ENCODE data around the gene MRPS5. TPM values are rescaled to one million over a fixed set of nuclear protein-coding genes. Genes with fewer than 3 reads are reported as not detected.

MRPS5 gene
- total and polyA plus RNA-seq, 7 experiments from 2014 or later = 26.3 to 72.9 (median 41.5) TPM

- H3K27ac ChIP-seq (ENCODE audit: low read depth, low read length) = peak overlapping the region; percentile 62
- H3K4me3 ChIP-seq (ENCODE audit: low read length) = no peak overlapping the region
- H3K4me1 Mint-ChIP-seq = peaks cover 29 to 94% (median 87%) of the 10 kb centered on the region in 7 donors
- H3K36me3 ChIP-seq (ENCODE audit: control insufficient read depth in 2 of 3, insufficient read depth in 3 of 3, low read length in 3 of 3) = peaks cover 0 to 39% (median 12%) of the 10 kb centered on the region in 3 experiments
- DNase-seq = peak in 1 of 9 donors; percentile 42
- H3K27me3 Mint-ChIP-seq = no peaks in the 10 kb centered on the region
- H3K9me3 Mint-ChIP-seq = no peaks in the 10 kb centered on the region
- ATAC-seq = no peak
- no peaks in the 10 kb centered on the region for H3K9me3 ChIP-seq (ENCODE audit: control insufficient read depth in 2 of 3, low read length in 3 of 3)
- H3K4me3 Mint-ChIP-seq = peak overlapping the region; percentile 2 to 78 (median 49)
- H3K36me3 Mint-ChIP-seq = peaks cover 4 to 60% (median 39%) of the 10 kb centered on the region in 5 donors
- POLR2A ChIA-PET = interaction anchor here (0.8 to 21.6 kb wide), 10 partner anchors 9 to 68 kb away, joined by 3 to 581 read pairs (median 6); partner anchors contain the start of genes MAL and MRPS5
- H3K27ac Mint-ChIP-seq = peak overlapping the region; percentile 76 to 98 (median 90)
- intact Hi-C loops (cut with micrococcal nuclease) = loop anchor here (1.0 to 2.0 kb wide), 4 partner anchors 9 to 31 kb away; no protein-coding TSS in a partner anchor
- H3K27me3 ChIP-seq (ENCODE audit: control insufficient read depth in 2 of 2, insufficient read depth in 2 of 2, low read length in 2 of 2) = no peaks in the 10 kb centered on the region
- H3K4me1 ChIP-seq (ENCODE audit: control insufficient read depth in 2 of 2, insufficient read depth in 2 of 2, low read length in 2 of 2) = peaks cover 0 to 70% of the 10 kb centered on the region in 2 donors
- CTCF ChIA-PET = interaction anchor here (0.7 to 8.9 kb wide), 15 partner anchors 9 to 68 kb away, joined by 3 to 163 read pairs (median 6); partner anchors contain the start of gene MAL
These were observed 68.1 kb downstream of the MRPS5 start for GRCh38 chr2:95053543-95053942.

GRCh38 chr2:95052804-95053479 is 68.7 kb downstream of the MRPS5 start:
- Mint-ChIP-seq H3K9me3 (no peaks in the 10 kb centered on the region), H3K4me3 (peak overlapping the region in 8 of 10 donors; percentile 3 to 78 (median 44)), H3K27ac (peak overlapping the region; percentile 76 to 98 (median 90)), H3K27me3 (no peaks in the 10 kb centered on the region), H3K4me1 (peaks cover 29 to 96% (median 85%) of the 10 kb centered on the region in 7 donors), H3K36me3 (peaks cover 4 to 60% (median 39%) of the 10 kb centered on the region in 5 donors)
- H3K27ac ChIP-seq (ENCODE audit: low read depth, low read length) = peak overlapping the region; percentile 62
- no peaks in the 10 kb centered on the region for H3K27me3 ChIP-seq (ENCODE audit: control insufficient read depth in 2 of 2, insufficient read depth in 2 of 2, low read length in 2 of 2)
- no peak for DNase-seq
- CTCF ChIA-PET = interaction anchor here (0.8 to 8.9 kb wide), 12 partner anchors 8 to 62 kb away, joined by 3 to 163 read pairs (median 6); partner anchors contain the start of gene MAL
- H3K36me3 ChIP-seq (ENCODE audit: control insufficient read depth in 2 of 3, insufficient read depth in 3 of 3, low read length in 3 of 3) = peaks cover 0 to 45% (median 12%) of the 10 kb centered on the region in 3 experiments
- no peaks in the 10 kb centered on the region for H3K9me3 ChIP-seq (ENCODE audit: control insufficient read depth in 2 of 3, low read length in 3 of 3)
- POLR2A ChIA-PET = interaction anchor here (0.8 to 21.6 kb wide), 9 partner anchors 10 to 69 kb away, joined by 3 to 581 read pairs (median 6); partner anchors contain the start of genes MAL and MRPS5
- intact Hi-C loops (cut with micrococcal nuclease) = loop anchor here (1.0 to 2.0 kb wide), 4 partner anchors 9 to 30 kb away; no protein-coding TSS in a partner anchor
- H3K4me3 ChIP-seq (ENCODE audit: low read length) = no peak overlapping the region
- ATAC-seq = no peak
- H3K4me1 ChIP-seq (ENCODE audit: control insufficient read depth in 2 of 2, insufficient read depth in 2 of 2, low read length in 2 of 2) = peaks cover 0 to 76% of the 10 kb centered on the region in 2 donors

GRCh38 chr2:95052307-95052706 is 69.3 kb downstream of the MRPS5 start:
- peaks cover 29 to 96% (median 85%) of the 10 kb centered on the region in 7 donors for H3K4me1 Mint-ChIP-seq
- Histone ChIP-seq H3K4me1 (ENCODE audit: control insufficient read depth in 2 of 2, insufficient read depth in 2 of 2, low read length in 2 of 2) (peaks cover 0 to 82% of the 10 kb centered on the region in 2 donors), H3K9me3 (ENCODE audit: control insufficient read depth in 2 of 3, low read length in 3 of 3) (no peaks in the 10 kb centered on the region), H3K27me3 (ENCODE audit: control insufficient read depth in 2 of 2, insufficient read depth in 2 of 2, low read length in 2 of 2) (no peaks in the 10 kb centered on the region), H3K4me3 (ENCODE audit: low read length) (no peak overlapping the region), H3K36me3 (ENCODE audit: control insufficient read depth in 2 of 3, insufficient read depth in 3 of 3, low read length in 3 of 3) (peaks cover 0 to 48% (median 12%) of the 10 kb centered on the region in 3 experiments), H3K27ac (ENCODE audit: low read depth, low read length) (peak overlapping the region; percentile 62)
- peaks cover 4 to 60% (median 39%) of the 10 kb centered on the region in 5 donors for H3K36me3 Mint-ChIP-seq
- H3K27me3 Mint-ChIP-seq = no peaks in the 10 kb centered on the region
- peak overlapping the region in 4 of 10 donors; percentile 14 to 76 (median 45) for H3K4me3 Mint-ChIP-seq
- ChIA-PET CTCF (interaction anchor here (1.0 to 8.9 kb wide), 7 partner anchors 9 to 63 kb away, joined by 3 to 163 read pairs (median 9); partner anchors contain the start of gene MAL), POLR2A (interaction anchor here (1.0 to 21.6 kb wide), 6 partner anchors 10 to 69 kb away, joined by 3 to 581 read pairs (median 62); partner anchors contain the start of genes MAL and MRPS5)
- H3K27ac Mint-ChIP-seq = peak overlapping the region; percentile 76 to 98 (median 90)
- intact Hi-C loops (cut with micrococcal nuclease) = loop anchor here in 1 of 2 donors (2.0 kb wide), 1 partner anchor 30 kb away; no protein-coding TSS in a partner anchor
- no peaks in the 10 kb centered on the region for H3K9me3 Mint-ChIP-seq
- DNase-seq (no peak), ATAC-seq (no peak)

- Mint-ChIP-seq H3K4me1 (peaks cover 30 to 96% (median 88%) of the 10 kb centered on the region in 7 donors), H3K9me3 (no peaks in the 10 kb centered on the region), H3K27ac (peak overlapping the region; percentile 76 to 98 (median 90)), H3K36me3 (peaks cover 4 to 65% (median 40%) of the 10 kb centered on the region in 5 donors), H3K4me3 (peak overlapping the region in 8 of 10 donors; percentile 6 to 76 (median 28)), H3K27me3 (no peaks in the 10 kb centered on the region)
- no peak for DNase-seq
- Histone ChIP-seq H3K9me3 (ENCODE audit: control insufficient read depth in 2 of 3, low read length in 3 of 3) (no peaks in the 10 kb centered on the region), H3K4me3 (ENCODE audit: low read length) (no peak overlapping the region), H3K4me1 (ENCODE audit: control insufficient read depth in 2 of 2, insufficient read depth in 2 of 2, low read length in 2 of 2) (peaks cover 0 to 83% of the 10 kb centered on the region in 2 donors), H3K27ac (ENCODE audit: low read depth, low read length) (peak overlapping the region; percentile 62), H3K36me3 (ENCODE audit: control insufficient read depth in 2 of 3, insufficient read depth in 3 of 3, low read length in 3 of 3) (peaks cover 0 to 48% (median 12%) of the 10 kb centered on the region in 3 experiments), H3K27me3 (ENCODE audit: control insufficient read depth in 2 of 2, insufficient read depth in 2 of 2, low read length in 2 of 2) (no peaks in the 10 kb centered on the region)
- ATAC-seq = no peak
- ChIA-PET POLR2A (interaction anchor here (0.6 to 21.6 kb wide), 7 partner anchors 9 to 1182 kb away, joined by 3 to 581 read pairs (median 51); partner anchors contain the start of genes MAL and MRPS5), CTCF (interaction anchor here (1.4 to 8.9 kb wide), 4 partner anchors 9 to 28 kb away, joined by 7 to 163 read pairs (median 37); partner anchors contain the start of gene MAL)
- intact Hi-C loops (cut with micrococcal nuclease) = loop anchor here (1.0 to 2.0 kb wide), 2 partner anchors 9 to 29 kb away; no protein-coding TSS in a partner anchor
These were observed 70.0 kb downstream of the MRPS5 start for GRCh38 chr2:95051626-95052025.

GRCh38 chr2:95050385-95051300 is 71.0 kb downstream of the MRPS5 start:
- Mint-ChIP-seq H3K27me3 (no peaks in the 10 kb centered on the region), H3K36me3 (peaks cover 4 to 65% (median 45%) of the 10 kb centered on the region in 5 donors), H3K9me3 (no peaks in the 10 kb centered on the region), H3K4me3 (peak overlapping the region in 5 of 10 donors; percentile 3 to 76 (median 53)), H3K4me1 (peaks cover 25 to 96% (median 86%) of the 10 kb centered on the region in 7 donors), H3K27ac (peak overlapping the region; percentile 76 to 98 (median 90))
- no peaks in the 10 kb centered on the region for H3K27me3 ChIP-seq (ENCODE audit: control insufficient read depth in 2 of 2, insufficient read depth in 2 of 2, low read length in 2 of 2)
- DNase-seq = no peak
- H3K4me1 ChIP-seq (ENCODE audit: control insufficient read depth in 2 of 2, insufficient read depth in 2 of 2, low read length in 2 of 2) = peaks cover 0 to 83% of the 10 kb centered on the region in 2 donors
- H3K27ac ChIP-seq (ENCODE audit: low read depth, low read length) = peak overlapping the region; percentile 62
- H3K9me3 ChIP-seq (ENCODE audit: control insufficient read depth in 2 of 3, low read length in 3 of 3) = no peaks in the 10 kb centered on the region
- ChIA-PET CTCF (interaction anchor here (0.6 to 8.9 kb wide), 6 partner anchors 11 to 55 kb away, joined by 3 to 163 read pairs (median 6); partner anchors contain the start of gene MAL), POLR2A (interaction anchor here (0.6 to 21.6 kb wide), 6 partner anchors 8 to 1183 kb away, joined by 3 to 581 read pairs (median 62); partner anchors contain the start of genes MAL and MRPS5)
- intact Hi-C loops (cut with micrococcal nuclease) = loop anchor here in 1 of 2 donors (1.0 kb wide), 1 partner anchor 8 kb away; no protein-coding TSS in a partner anchor
- ATAC-seq = no peak
- H3K36me3 ChIP-seq (ENCODE audit: control insufficient read depth in 2 of 3, insufficient read depth in 3 of 3, low read length in 3 of 3) = peaks cover 0 to 53% (median 12%) of the 10 kb centered on the region in 3 experiments
- H3K4me3 ChIP-seq (ENCODE audit: low read length) = no peak overlapping the region
